SK-N-SH treated with all-trans-retinoic acid at 6 μM for 48 hours (cell line): Measurements from ENCODE around the gene MS4A10.

Experiments used
- ATAC-seq: fragments of 200-7000 bp; cut with Tn5 transposase; 3 replicates; pipeline ENCODE4 v1.9.1; 2020; ENCODE audit warnings: mild to moderate bottlenecking, moderate library complexity
- ARNTL ChIP-seq: fragments of 450-650 bp; formaldehyde crosslinking; IDR thresholded peaks from 2 replicates; pipeline ENCODE4 v1.5.0; 2020; ENCODE audit warnings: low read depth, mild to moderate bottlenecking, moderate library complexity, borderline replicate concordance
- CSDC2 ChIP-seq: fragments of 250-450 bp; sonication (Bioruptor Pico); IDR thresholded peaks from 2 replicates; pipeline ENCODE4 v1.5.0; 2020; ENCODE audit warnings: mild to moderate bottlenecking, moderate library complexity
- CSRNP3 ChIP-seq: fragments of 250-450 bp; sonication (Bioruptor Pico); IDR thresholded peaks from 2 replicates; pipeline ENCODE4 v1.5.1; 2021; ENCODE audit warnings: mild to moderate bottlenecking, moderate library complexity
- ESRRG ChIP-seq: fragments of 250-450 bp; sonication (Bioruptor Pico); IDR thresholded peaks from 2 replicates; pipeline ENCODE4 v1.6.1; 2021; ENCODE audit warnings: mild to moderate bottlenecking
- GLIS3 ChIP-seq: fragments of 250-450 bp; sonication (Bioruptor Pico); IDR thresholded peaks from 2 replicates; pipeline ENCODE4 v1.5.0; 2020; ENCODE audit warnings: mild to moderate bottlenecking, moderate library complexity
- ISL1 ChIP-seq: fragments of 250-450 bp; sonication (Bioruptor Pico); IDR thresholded peaks from 2 replicates; pipeline ENCODE4 v2.1.2; 2022; ENCODE audit warnings: mild to moderate bottlenecking, moderate library complexity
- OSR1 ChIP-seq: fragments of 250-450 bp; sonication (Bioruptor Pico); IDR thresholded peaks from 2 replicates; pipeline ENCODE4 v1.8.0; 2022; ENCODE audit warnings: moderate library complexity, mild to moderate bottlenecking, inconsistent platforms
- PATZ1 ChIP-seq: fragments of 250-450 bp; sonication (Bioruptor Pico); IDR thresholded peaks from 2 replicates; pipeline ENCODE4 v1.8.0; 2020; ENCODE audit warnings: mild to moderate bottlenecking, moderate library complexity, borderline replicate concordance
- PPARA ChIP-seq: fragments of 250-450 bp; sonication (Bioruptor Pico); IDR thresholded peaks from 2 replicates; pipeline ENCODE4 v1.5.0; 2020; ENCODE audit warnings: mild to moderate bottlenecking, borderline replicate concordance
- SNAI2 ChIP-seq: fragments of 250-450 bp; sonication (Bioruptor Pico); IDR thresholded peaks from 2 replicates; pipeline ENCODE4 v1.5.0; 2020; ENCODE audit warnings: mild to moderate bottlenecking, moderate library complexity
- TCF4 ChIP-seq: fragments of 250-450 bp; sonication (Bioruptor Pico); IDR thresholded peaks from 2 replicates; pipeline ENCODE4 v1.8.0; 2021; ENCODE audit warnings: mild to moderate bottlenecking, moderate library complexity, borderline replicate concordance
- TOX ChIP-seq: fragments of 250-450 bp; sonication (Bioruptor Pico); IDR thresholded peaks from 2 replicates; pipeline ENCODE4 v1.8.0; 2021; ENCODE audit warnings: mild to moderate bottlenecking, moderate library complexity, borderline replicate concordance
- TSHZ2 ChIP-seq: fragments of 250-450 bp; sonication (Bioruptor Pico); IDR thresholded peaks from 2 replicates; pipeline ENCODE4 v1.5.0; 2020; ENCODE audit warnings: mild to moderate bottlenecking, moderate library complexity
- ZC3H10 ChIP-seq: fragments of 250-450 bp; sonication (Bioruptor Pico); IDR thresholded peaks from 2 replicates; pipeline ENCODE4 v1.5.1; 2021; ENCODE audit warnings: mild to moderate bottlenecking, moderate library complexity
- ZFP3 ChIP-seq: fragments of 250-450 bp; sonication (Bioruptor Pico); IDR thresholded peaks from 2 replicates; pipeline ENCODE4 v1.5.0; 2020; ENCODE audit warnings: mild to moderate bottlenecking, moderate library complexity
- ZFP30 ChIP-seq: fragments of 450-650 bp; formaldehyde crosslinking; IDR thresholded peaks from 2 replicates; pipeline ENCODE4 v1.5.0; 2022; ENCODE audit warnings: mild to moderate bottlenecking, moderate library complexity
- ZNF565 ChIP-seq: fragments of 450-650 bp; formaldehyde crosslinking; conservative IDR thresholded peaks from 2 replicates; pipeline ENCODE4 v1.5.0; 2020; ENCODE audit warnings: low read depth, mild to moderate bottlenecking, moderate library complexity
- ZNF70 ChIP-seq: fragments of 450-650 bp; formaldehyde crosslinking; IDR thresholded peaks from 2 replicates; pipeline ENCODE4 v1.5.0; 2020; ENCODE audit warnings: mild to moderate bottlenecking, moderate library complexity
- ZNF8 ChIP-seq: fragments of 450-650 bp; formaldehyde crosslinking; IDR thresholded peaks from 2 replicates; pipeline ENCODE4 v1.5.0; 2020; ENCODE audit warnings: mild to moderate bottlenecking, moderate library complexity
- TF ChIP-seq, protein P1 (sequence below): fragments of 250-450 bp; sonication (Bioruptor Pico); IDR thresholded peaks from 2 replicates; pipeline ENCODE4 v1.8.0; 2021; ENCODE audit warnings: low read depth, mild to moderate bottlenecking, moderate library complexity, borderline replicate concordance
- TF ChIP-seq, protein P2 (sequence below): fragments of 250-450 bp; sonication (Bioruptor Pico); IDR thresholded peaks from 2 replicates; pipeline ENCODE4 v1.5.1; 2020; ENCODE audit warnings: low read depth, mild to moderate bottlenecking, moderate library complexity

Gene MS4A10

DNA sequence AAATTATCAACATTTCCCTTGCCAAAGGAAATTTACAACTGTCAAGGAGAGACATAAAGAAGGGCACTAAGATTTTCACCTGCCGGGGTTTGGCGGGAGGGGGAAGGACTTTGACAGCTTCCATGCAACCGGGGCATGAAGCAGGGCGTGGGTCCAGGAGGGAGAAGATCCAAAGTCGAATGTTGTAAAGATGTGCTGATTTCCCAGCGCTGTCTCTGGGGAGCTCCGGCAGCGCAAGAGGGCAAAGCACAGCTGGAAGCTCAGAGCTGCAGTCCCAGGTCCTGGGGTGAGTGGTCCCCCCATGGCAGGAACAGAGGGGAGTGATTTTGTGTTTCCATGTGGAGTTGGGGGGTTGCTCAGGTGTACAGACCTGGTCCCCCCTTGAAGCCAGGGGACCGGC, at the start of gene MS4A10:
TSS of gene MS4A10 (plus strand) at position 198 of the 400 bp plus-strand sequence. CDS start 5,003 bp downstream, outside the sequence.
- no peak for TF ChIP-seq ZC3H10 (CRISPR knock-in tag)
- TF ChIP-seq TOX (CRISPR knock-in tag): no peak
- TF ChIP-seq CSRNP3 (CRISPR knock-in tag): no peak
- ATAC-seq: no peak

DNA sequence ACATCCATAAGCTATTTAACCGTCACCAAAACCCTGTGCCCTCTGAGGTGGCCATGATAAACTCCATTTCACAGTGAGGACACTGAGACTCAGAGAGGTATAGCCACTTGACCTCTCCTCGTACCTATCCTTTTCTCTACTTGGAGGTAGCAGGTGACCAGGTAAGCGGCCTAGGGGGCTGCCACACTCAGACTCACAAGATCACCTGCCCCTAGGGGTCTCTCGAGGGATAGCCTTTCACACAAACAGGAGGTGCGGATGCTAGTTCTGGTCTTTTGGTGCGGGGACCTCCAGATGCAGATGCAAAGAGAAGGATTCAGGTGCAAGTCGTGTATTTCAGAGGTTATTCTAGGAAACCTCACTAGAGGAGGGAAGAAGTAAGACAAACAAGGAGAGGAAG, 46.0 kb upstream of the MS4A10 start:
- ATAC-seq: no peak
- TF ChIP-seq CSRNP3 (CRISPR knock-in tag): no peak
- TF ChIP-seq TSHZ2 (CRISPR knock-in tag): no peak
- no peak for TF ChIP-seq ZC3H10 (CRISPR knock-in tag)
- no peak for TF ChIP-seq ZNF8 (CRISPR knock-in tag)
- no peak for TF ChIP-seq TCF4
- TF ChIP-seq CSDC2 (CRISPR knock-in tag): no peak
- TF ChIP-seq, protein P1, sequence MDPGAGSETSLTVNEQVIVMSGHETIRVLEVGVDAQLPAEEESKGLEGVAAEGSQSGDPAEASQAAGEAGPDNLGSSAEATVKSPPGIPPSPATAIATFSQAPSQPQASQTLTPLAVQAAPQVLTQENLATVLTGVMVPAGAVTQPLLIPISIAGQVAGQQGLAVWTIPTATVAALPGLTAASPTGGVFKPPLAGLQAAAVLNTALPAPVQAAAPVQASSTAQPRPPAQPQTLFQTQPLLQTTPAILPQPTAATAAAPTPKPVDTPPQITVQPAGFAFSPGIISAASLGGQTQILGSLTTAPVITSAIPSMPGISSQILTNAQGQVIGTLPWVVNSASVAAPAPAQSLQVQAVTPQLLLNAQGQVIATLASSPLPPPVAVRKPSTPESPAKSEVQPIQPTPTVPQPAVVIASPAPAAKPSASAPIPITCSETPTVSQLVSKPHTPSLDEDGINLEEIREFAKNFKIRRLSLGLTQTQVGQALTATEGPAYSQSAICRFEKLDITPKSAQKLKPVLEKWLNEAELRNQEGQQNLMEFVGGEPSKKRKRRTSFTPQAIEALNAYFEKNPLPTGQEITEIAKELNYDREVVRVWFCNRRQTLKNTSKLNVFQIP (CRISPR knock-in tag): no peak
- TF ChIP-seq ARNTL (CRISPR knock-in tag): no peak
- TF ChIP-seq, protein P2, sequence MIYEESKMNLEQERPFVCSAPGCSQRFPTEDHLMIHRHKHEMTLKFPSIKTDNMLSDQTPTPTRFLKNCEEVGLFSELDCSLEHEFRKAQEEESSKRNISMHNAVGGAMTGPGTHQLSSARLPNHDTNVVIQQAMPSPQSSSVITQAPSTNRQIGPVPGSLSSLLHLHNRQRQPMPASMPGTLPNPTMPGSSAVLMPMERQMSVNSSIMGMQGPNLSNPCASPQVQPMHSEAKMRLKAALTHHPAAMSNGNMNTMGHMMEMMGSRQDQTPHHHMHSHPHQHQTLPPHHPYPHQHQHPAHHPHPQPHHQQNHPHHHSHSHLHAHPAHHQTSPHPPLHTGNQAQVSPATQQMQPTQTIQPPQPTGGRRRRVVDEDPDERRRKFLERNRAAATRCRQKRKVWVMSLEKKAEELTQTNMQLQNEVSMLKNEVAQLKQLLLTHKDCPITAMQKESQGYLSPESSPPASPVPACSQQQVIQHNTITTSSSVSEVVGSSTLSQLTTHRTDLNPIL (CRISPR knock-in tag): no peak
- TF ChIP-seq ZNF565 (CRISPR knock-in tag): no peak
- TF ChIP-seq ZNF70 (CRISPR knock-in tag): no peak
- TF ChIP-seq OSR1: no peak
- TF ChIP-seq ISL1 (CRISPR knock-in tag): no peak
- TF ChIP-seq PPARA: no peak
- no peak for TF ChIP-seq ZFP30 (CRISPR knock-in tag)
- TF ChIP-seq ESRRG (CRISPR knock-in tag): no peak
- TF ChIP-seq GLIS3: no peak
- no peak for TF ChIP-seq ZFP3 (CRISPR knock-in tag)

GRCh38 chr11:60740573-60740972, 44.6 kb upstream of the MS4A10 start:
- ATAC-seq: no peak
- TF ChIP-seq ISL1 (CRISPR knock-in tag): no peak
- TF ChIP-seq SNAI2 (CRISPR knock-in tag): no peak
- TF ChIP-seq, protein P2 (CRISPR knock-in tag): no peak
- no peak for TF ChIP-seq ZFP30 (CRISPR knock-in tag)
- no peak for TF ChIP-seq OSR1
- TF ChIP-seq PATZ1 (CRISPR knock-in tag): no peak
- TF ChIP-seq ZNF70 (CRISPR knock-in tag): no peak
- no peak for TF ChIP-seq ARNTL (CRISPR knock-in tag)
- no peak for TF ChIP-seq TSHZ2 (CRISPR knock-in tag)
- TF ChIP-seq CSDC2 (CRISPR knock-in tag): no peak
- TF ChIP-seq, protein P1 (CRISPR knock-in tag): no peak
